Stimulated activated CD4-positive, alpha-beta T cell treated with anti-CD3 and anti-CD28 coated beads, Interleukin-12 subunit alpha, Interleukin-12 subunit beta, amount 100 ng/mL, for 24 hours (primary cell): Measurements from ENCODE around the gene SEC31A.
"Not testable (repeated sequence)": the region's sequence is repeated elsewhere in the genome, so short reads cannot be mapped to it uniquely, and the experiment has no call there.

ENCODE experiments used
- DNase-seq, 2 experiments: peaks; one replicate each; pipeline ENCODE4 v3.0.0-alpha.2; 2020; ENCODE audit warnings: low read depth in 2 of 2

The SEC31A gene

GRCh38 chr4:82833060-82833459, 57.9 kb downstream of the SEC31A start:
- DNase-seq = not testable (repeated sequence)

- no peak for DNase-seq
These were observed 65.5 kb downstream of the SEC31A start for GRCh38 chr4:82825425-82825824.

- DNase-seq = no peak
These were observed 67.9 kb downstream of the SEC31A start for GRCh38 chr4:82823062-82823461.

GRCh38 chr4:82820689-82821088, 70.3 kb downstream of the SEC31A start:
- no peak for DNase-seq

GRCh38 chr4:82818664-82819662, 72.0 kb downstream of the SEC31A start:
- DNase-seq = no peak

- DNase-seq = not testable (repeated sequence)
These were observed 74.1 kb downstream of the SEC31A start for GRCh38 chr4:82816874-82817273.

GRCh38 chr4:82814034-82814433, 76.9 kb downstream of the SEC31A start:
- DNase-seq = no peak

- DNase-seq = no peak
These were observed 79.1 kb downstream of the SEC31A start for GRCh38 chr4:82811838-82812341.

GRCh38 chr4:82811392-82811791, 79.6 kb downstream of the SEC31A start:
- no peak for DNase-seq

- DNase-seq = no peak
These were observed 80.8 kb downstream of the SEC31A start for GRCh38 chr4:82810176-82810575.

- DNase-seq = no peak
These were observed 81.3 kb downstream of the SEC31A start for GRCh38 chr4:82809619-82810018.

GRCh38 chr4:82803746-82804145, 87.2 kb downstream of the SEC31A start:
- DNase-seq = no peak

- DNase-seq = no peak
These were observed 88.0 kb downstream of the SEC31A start for GRCh38 chr4:82802911-82803310.

GRCh38 chr4:82801910-82802521, 88.9 kb downstream of the SEC31A start:
- DNase-seq = no peak

- no peak for DNase-seq
These were observed 91.7 kb downstream of the SEC31A start for GRCh38 chr4:82799006-82799881.

- DNase-seq = peak; percentile 17 to 51
These were observed 92.6 kb downstream of the SEC31A start, which contains the start of gene SCD5 for GRCh38 chr4:82798168-82799005. TSS of gene SCD5 (minus strand) at chr4:82798796. CDS start at chr4:82798537, 259 bp downstream.

GRCh38 chr4:82797405-82798111, 93.4 kb downstream of the SEC31A start:
- peak in 1 of 2 experiments; percentile 13 for DNase-seq

GRCh38 chr4:82797040-82797404, 93.9 kb downstream of the SEC31A start:
- DNase-seq = no peak

- no peak for DNase-seq
These were observed 97.9 kb downstream of the SEC31A start for GRCh38 chr4:82792912-82793649.
